GM15510 (cell line): ENCODE measurements around the gene TIMM13.
A peak's percentile ranks its signal among the peaks of the same experiment; 100 is the strongest.

Experiments used
- POLR2A ChIP-seq: IDR thresholded peaks from 3 replicates; pipeline ENCODE4 v1.6.1; 2011; ENCODE audit warnings: borderline replicate concordance; ENCODE audit not compliant: insufficient read length; ENCODE audit errors: extremely low read depth

TIMM13 gene

DNA sequence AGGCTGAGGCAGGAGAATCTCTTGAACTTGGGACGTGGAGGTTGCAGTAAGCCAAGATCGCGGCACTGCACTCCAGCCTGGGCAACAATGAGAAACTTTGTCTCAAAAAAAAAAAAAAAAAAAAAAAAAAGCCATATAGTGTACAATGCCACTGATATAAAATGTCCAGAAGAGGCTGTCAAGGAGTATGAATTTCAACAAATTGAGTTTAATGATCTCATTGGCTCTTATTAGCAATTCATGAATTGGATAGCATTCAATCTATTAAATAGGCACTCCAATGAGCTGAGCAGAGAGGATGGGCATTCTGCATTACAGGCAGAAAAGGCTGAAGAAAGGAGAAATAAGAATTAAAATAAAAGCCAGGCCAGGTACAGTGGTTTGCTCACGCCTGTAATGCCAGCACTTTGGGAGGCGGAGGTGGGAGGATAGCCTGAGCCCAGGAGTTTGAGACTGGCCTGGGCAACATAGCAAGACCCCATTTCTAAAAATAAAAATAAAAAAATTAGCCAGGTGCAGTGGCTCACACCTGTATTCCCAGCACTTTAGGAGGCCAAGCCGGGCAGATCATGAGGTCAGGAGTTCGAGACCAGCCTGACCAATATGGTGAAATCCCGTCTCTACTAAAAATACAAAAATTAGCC is 30.1 kb upstream of the TIMM13 start:
- TF ChIP-seq POLR2A: no peak

GRCh38 chr19:2455851-2456570 is 28.6 kb upstream of the TIMM13 start:
- peak; percentile 32 for TF ChIP-seq POLR2A

GRCh38 chr19:2454962-2455850 is 27.8 kb upstream of the TIMM13 start:
- TF ChIP-seq POLR2A: no peak

GRCh38 chr19:2454199-2454961 is 27.0 kb upstream of the TIMM13 start:
- no peak for TF ChIP-seq POLR2A

DNA sequence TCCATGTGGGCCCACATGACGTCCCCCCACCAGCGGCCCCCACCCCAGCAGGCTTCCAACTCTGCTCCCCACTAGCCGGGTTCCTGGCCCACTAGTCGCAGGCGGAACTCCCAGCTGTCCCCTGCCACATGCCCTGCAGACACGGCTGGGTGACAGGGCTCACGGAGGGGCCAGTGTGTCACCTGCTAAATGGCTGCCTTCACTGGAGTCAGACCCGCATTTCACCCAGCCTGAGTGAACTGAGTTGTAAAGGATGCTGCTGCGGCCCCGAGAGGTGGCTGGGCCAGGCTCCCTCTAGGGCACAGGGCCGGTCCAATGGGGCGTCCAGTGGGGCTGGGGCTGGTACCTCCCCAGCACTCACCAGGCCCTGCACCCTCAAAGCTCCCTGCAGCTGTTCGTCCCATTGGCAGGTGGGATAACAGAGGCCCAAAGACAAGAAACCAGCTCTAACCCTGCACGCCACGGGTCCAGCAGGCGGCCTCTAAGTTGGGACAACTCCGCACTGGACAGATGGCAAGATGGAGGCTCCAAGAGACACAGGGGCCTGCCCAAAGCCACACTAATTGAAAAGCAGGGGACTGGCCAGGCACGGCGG is 26.1 kb upstream of the TIMM13 start:
- TF ChIP-seq POLR2A: no peak

DNA sequence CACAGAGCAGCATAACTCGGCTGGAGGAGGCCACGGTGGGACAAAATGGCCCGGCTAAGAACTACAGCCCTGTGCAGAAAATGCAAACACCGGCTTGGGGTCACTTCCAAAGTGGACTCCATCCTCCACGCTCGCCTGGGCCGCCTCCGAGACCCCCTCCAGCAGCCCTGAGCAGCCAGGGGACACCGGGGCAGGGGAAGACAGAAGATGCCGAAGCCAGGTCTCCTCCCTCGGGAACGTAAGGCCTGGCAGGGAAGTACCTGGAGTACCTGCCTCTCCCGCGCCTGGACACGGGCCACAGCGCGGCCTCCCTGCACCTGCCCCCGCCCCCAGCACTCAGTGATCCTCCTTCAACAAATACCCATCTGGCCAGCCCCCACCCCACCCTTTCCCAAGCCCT is 24.4 kb upstream of the TIMM13 start:
- no peak for TF ChIP-seq POLR2A

DNA sequence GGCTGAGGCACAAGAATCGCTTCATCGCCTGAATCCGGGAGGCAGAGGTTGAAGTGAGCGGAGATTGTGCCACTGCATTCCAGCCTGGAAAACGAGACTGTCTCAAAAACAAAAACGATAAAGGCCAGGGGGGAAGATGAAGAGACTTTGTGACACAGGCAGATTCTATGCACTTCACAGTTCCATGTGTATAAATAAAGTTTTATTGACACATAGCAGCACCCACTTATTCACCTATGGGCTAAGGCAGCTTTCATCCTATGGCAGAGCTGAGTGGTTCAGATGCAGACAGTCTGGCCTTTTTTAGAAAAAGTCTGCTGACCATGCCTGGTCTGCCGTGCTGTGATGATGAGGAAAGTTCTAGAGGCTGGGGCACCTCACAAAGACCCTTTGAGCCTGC is 23.8 kb upstream of the TIMM13 start:
- TF ChIP-seq POLR2A: no peak

DNA sequence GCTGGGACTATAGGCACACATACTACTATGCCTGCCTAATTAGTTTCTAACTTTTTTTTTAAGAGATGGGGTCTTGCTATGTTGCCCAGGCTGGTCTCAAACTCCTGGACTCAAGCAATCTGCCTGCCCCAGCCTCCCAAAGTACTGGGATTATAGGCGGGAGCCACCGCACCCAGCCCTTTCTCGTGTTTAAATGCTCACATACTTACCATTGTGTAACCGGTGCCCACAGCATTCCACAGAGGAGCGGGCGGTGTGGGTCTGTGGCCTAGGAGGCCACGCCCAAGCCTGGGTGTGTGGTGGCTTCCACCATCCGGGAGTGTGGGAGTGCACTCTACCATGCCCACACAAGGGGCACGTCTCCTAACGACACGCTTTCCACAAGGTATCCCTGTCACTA is 21.6 kb upstream of the TIMM13 start:
- TF ChIP-seq POLR2A: no peak

GRCh38 chr19:2446381-2446780 is 19.0 kb upstream of the TIMM13 start:
- no peak for TF ChIP-seq POLR2A

GRCh38 chr19:2444251-2445002 is 17.0 kb upstream of the TIMM13 start:
- no peak for TF ChIP-seq POLR2A

DNA sequence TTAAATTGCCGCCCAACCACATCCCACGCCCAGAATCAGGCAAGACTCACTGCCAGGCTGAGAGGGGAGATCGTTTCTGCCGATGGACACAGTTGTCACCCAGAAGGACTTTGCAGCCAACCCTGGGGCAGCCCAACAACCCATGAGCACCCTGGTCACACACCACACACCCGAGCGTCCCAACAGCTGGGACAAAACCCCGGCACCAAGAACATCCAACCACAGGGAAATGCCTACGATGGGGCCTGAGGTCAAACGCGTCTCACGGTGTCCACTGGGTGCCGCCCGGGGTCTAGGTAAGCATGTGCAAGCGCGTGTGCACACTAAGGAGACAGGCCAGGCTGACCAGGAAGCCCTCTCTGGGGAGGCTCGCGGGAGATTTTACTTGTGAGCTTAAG is 16.4 kb upstream of the TIMM13 start:
- no peak for TF ChIP-seq POLR2A

- TF ChIP-seq POLR2A: no peak
These were observed 15.9 kb upstream of the TIMM13 start for GRCh38 chr19:2443116-2443784.

- no peak for TF ChIP-seq POLR2A
These were observed 13.8 kb upstream of the TIMM13 start for GRCh38 chr19:2441096-2441752.
